H1 (cell line): ENCODE data around the gene SLC28A1.

Source experiments
- EGR1 ChIP-seq: IDR thresholded peaks from 2 replicates; pipeline ENCODE4 v1.6.1; 2011; ENCODE audit warnings: low read depth, low read length, borderline replicate concordance
- NANOG ChIP-seq: IDR thresholded peaks from 2 replicates; pipeline ENCODE4 v1.6.1; 2011; ENCODE audit warnings: low read length, low read depth, mild to moderate bottlenecking, inconsistent platforms; ENCODE audit not compliant: insufficient read depth, poor library complexity, severe bottlenecking
- POLR2A ChIP-seq, 2 experiments: IDR thresholded peaks; 1 replicate in 1 of 2; 2 replicates in 1 of 2; pipeline ENCODE4 v1.6.1; 2011; ENCODE audit warnings: low read depth in 2 of 2, low read length in 2 of 2, mild to moderate bottlenecking in 2 of 2; ENCODE audit errors: control extremely low read depth in 1 of 2
- RFX5 ChIP-seq: IDR thresholded peaks from 2 replicates; pipeline ENCODE4 v1.6.1; 2011; ENCODE audit warnings: low read depth, low read length, improper control_type of control experiment, borderline replicate concordance

DNA sequence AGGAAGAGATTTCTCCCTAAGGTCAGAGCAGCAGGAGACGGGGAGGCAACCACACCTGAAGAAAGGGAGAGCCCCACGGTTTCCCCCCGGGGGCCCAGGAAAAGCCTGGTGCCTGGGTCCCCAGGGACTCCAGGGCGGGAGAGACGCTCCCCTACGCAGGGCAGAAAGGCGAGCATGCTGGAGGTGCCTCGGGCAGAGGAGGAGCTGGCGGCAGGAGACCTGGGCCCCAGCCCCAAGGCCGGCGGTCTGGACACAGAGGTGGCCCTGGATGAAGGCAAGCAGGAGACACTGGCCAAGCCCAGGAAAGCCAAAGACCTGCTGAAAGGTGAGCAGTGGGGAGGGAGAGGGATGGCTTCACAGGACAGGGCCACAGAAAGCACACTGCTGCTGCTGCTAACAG, 26.2 kb upstream of the SLC28A1 start:
- TF ChIP-seq POLR2A (IDR thresholded peaks at IDR 0.05; ENCODE audit: control extremely low read depth in 1 of 2, low read depth in 2 of 2, low read length in 2 of 2) (no peak), EGR1 (no peak), NANOG (no peak), RFX5 (no peak)
